ENCODE data around the gene KLHL11.

KLHL11 gene

GRCh38 chr17:41823141-41823524, 42.1 kb downstream of the KLHL11 start:
- TF ChIP-seq CTCF (IDR thresholded peaks at IDR 0.05; ENCODE audit: control extremely low read depth, extremely low read depth, low read depth, missing control alignments): no peak
- POLR2A ChIA-PET: interaction anchor here (0.6 kb wide), 2 partner anchors 28 to 29 kb away, joined by 3 to 4 read pairs; no protein-coding TSS in a partner anchor
- DNase-seq (ENCODE audit: extremely low spot score): no peak
- CTCF ChIA-PET: interaction anchor here (2.4 kb wide), 1 partner anchor 12 kb away, joined by 9 read pairs; the partner anchor contains the start of gene P3H4

GRCh38 chr17:41822216-41823140, 42.7 kb downstream of the KLHL11 start:
- POLR2A ChIA-PET: interaction anchor here (0.6 kb wide), 1 partner anchor 27 kb away, joined by 4 read pairs; no protein-coding TSS in a partner anchor
- CTCF ChIA-PET: interaction anchor here (1.3 to 2.4 kb wide), 2 partner anchors 11 to 244 kb away, joined by 3 to 9 read pairs; partner anchors contain the start of gene P3H4
- no peak for DNase-seq (ENCODE audit: extremely low spot score)
- TF ChIP-seq CTCF (IDR thresholded peaks at IDR 0.05; ENCODE audit: control extremely low read depth, extremely low read depth, low read depth, missing control alignments): no peak

- ChIA-PET POLR2A (no interaction called here), CTCF (interaction anchor here (1.3 to 2.4 kb wide), 2 partner anchors 11 to 245 kb away, joined by 3 to 9 read pairs; partner anchors contain the start of gene P3H4)
- no peak for DNase-seq (ENCODE audit: extremely low spot score)
- no peak for TF ChIP-seq CTCF (IDR thresholded peaks at IDR 0.05; ENCODE audit: control extremely low read depth, extremely low read depth, low read depth, missing control alignments)
These were observed 43.4 kb downstream of the KLHL11 start for GRCh38 chr17:41821776-41822175.

- DNase-seq (ENCODE audit: extremely low spot score): no peak
- TF ChIP-seq CTCF (IDR thresholded peaks at IDR 0.05; ENCODE audit: control extremely low read depth, extremely low read depth, low read depth, missing control alignments): no peak
- CTCF ChIA-PET: interaction anchor here (2.4 kb wide), 1 partner anchor 16 kb away, joined by 9 read pairs; no protein-coding TSS in a partner anchor
- POLR2A ChIA-PET: interaction anchor here (0.6 kb wide), 1 partner anchor 758 kb away, joined by 4 read pairs; the partner anchor contains the start of gene KRTAP2-3
These were observed 47.2 kb downstream of the KLHL11 start for GRCh38 chr17:41818024-41818423.

- DNase-seq (ENCODE audit: extremely low spot score): no peak
- CTCF ChIA-PET: no interaction called here
- no peak for TF ChIP-seq CTCF (IDR thresholded peaks at IDR 0.05; ENCODE audit: control extremely low read depth, extremely low read depth, low read depth, missing control alignments)
- POLR2A ChIA-PET: no interaction called here
These were observed 48.4 kb downstream of the KLHL11 start for GRCh38 chr17:41816637-41817320.

GRCh38 chr17:41814195-41814594, 51.0 kb downstream of the KLHL11 start:
- CTCF ChIA-PET: interaction anchor here (0.8 to 1.9 kb wide), 2 partner anchors 11 to 28 kb away, joined by 3 to 6 read pairs; partner anchors contain the start of gene JUP
- POLR2A ChIA-PET: no interaction called here
- TF ChIP-seq CTCF (IDR thresholded peaks at IDR 0.05; ENCODE audit: control extremely low read depth, extremely low read depth, low read depth, missing control alignments): no peak
- DNase-seq (ENCODE audit: extremely low spot score): no peak

Data from GM10248 (cell line).